HG02678 (cell line): ENCODE data around the gene FOXL3.

Experiments
- ATAC-seq: cut with Tn5 transposase; IDR thresholded peaks from one replicate; pipeline ENCODE4 v1.9.1; 2021; ENCODE audit warnings: mild to moderate bottlenecking, moderate library complexity; ENCODE audit not compliant: unreplicated experiment

Gene FOXL3

DNA sequence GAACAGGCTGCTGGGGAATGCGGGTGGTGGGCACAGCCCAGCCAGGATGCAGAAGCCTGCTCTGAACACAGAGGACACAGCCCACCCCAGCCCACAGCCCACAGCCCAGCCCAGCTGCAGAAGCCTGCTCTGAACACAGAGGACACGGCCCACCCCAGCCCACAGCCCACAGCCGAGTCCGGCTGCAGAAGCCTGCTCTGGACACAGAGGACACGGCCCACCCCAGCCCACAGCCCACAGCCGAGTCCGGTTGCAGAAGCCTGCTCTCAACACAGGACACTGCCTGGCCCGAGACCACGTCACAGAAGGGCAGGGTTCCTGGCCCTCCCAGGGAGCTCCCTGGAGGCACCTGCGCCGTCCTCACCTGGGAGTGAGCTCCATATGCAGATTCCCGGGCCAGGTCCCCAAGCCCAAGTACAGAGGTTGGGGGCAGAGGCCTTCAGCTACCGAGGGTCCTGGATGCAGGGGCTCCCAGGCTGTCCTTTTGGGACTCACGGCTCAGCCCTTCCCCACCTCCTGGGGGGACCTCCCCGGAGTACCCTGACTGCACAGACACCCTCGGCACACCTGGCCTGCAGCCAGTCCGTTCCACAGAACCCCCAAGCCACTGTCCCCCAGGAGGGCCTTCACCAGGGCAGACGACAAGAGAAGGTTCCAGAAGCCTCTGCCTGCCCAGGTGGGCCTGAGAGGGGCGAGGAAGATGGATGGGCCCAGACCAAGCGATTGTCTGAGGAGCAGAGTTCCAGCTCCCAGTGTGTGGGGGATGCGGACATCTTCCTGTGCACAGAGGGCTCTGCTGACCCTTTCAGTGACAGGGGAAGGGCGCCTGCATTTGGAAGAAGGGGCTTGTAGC is 23.7 kb upstream of the FOXL3 start:
- no peak for ATAC-seq

DNA sequence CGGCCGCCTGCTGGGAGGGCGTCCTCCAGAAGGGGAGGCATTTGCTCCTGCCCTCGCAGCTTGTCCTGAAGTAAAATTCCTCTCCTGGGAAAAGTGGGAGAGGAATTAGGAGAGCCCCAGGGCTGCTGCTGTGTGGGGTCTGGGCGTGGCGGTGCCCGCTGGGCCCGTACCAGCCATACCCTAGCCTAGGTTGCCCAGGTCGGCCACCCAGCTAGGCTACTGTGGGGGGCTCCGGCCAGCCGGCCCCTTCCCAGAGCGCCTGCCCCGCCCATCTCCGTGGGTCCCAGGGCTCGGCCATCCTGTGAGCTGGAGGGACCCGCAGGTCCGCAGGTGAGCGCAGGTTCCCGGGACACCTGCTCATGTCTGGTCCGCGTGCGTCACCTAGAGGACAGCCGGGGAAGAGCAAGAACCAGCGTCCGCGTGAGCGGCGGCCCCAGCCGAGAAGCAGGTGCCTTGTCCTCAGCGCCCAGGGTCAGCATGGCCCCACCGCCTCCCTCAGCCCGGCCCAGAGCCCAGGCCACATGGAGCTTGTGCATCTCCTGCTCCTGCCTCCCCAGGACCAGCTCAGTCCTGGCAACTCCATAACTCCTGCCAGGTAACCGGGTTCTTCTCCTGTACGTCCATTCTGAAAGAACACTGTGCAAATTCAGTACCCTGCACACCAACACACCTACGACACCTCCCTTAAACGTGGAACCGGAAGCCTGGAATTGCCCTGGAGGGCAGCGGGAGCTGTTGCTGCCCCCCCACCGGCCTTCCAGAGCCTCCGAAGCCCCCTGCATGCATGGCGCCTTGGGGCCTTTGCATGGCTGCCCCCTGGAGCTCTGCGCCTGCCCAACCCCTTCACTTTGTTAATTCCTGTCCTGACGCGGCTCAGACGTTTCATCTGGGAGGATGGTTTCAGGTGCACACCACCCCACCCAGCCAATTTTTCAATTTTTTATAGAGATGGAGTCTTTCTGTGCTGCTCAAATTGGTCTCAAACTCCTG is 22.8 kb upstream of the FOXL3 start:
- ATAC-seq, result no peak

DNA sequence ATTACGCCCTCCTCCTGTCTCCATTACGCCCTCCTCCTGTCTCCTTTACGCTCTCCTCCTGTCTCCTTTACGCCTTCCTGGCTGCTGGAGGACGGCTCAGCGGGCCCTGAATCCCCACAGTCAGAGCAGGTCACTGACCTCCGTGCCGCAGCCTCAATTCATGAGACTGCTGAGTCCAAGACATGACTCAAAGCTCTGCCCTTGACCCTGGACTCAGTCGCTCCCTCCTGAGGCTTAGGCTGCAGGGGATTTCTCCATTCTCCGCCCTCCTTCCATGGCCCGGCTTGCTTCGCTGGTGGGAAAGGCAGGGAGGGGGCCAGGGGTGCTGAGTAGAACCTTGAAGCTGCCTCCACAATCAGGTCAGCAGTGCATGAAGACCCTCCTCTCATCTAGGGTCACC is 21.0 kb upstream of the FOXL3 start:
- ATAC-seq, result no peak

DNA sequence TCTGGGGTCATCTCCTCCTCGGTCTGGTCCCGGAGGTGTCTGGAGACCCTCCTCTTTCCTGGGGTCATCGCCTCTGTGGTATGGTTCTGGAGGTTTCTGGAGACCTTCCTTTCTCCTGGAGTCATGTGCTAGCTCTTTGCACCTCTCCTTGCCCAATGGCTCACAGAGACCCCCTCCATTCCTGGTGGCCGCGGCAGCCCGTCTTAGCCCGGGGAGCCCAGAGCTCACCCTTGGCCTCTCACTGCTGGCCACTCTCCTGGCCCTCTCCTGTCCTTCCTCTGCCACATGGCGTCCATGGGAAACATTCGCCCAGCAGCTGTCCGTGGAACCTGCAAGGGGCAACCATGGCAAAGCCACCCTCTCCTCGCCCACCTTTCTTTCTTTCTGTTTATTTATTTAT is 20.2 kb upstream of the FOXL3 start:
- ATAC-seq, result no peak

DNA sequence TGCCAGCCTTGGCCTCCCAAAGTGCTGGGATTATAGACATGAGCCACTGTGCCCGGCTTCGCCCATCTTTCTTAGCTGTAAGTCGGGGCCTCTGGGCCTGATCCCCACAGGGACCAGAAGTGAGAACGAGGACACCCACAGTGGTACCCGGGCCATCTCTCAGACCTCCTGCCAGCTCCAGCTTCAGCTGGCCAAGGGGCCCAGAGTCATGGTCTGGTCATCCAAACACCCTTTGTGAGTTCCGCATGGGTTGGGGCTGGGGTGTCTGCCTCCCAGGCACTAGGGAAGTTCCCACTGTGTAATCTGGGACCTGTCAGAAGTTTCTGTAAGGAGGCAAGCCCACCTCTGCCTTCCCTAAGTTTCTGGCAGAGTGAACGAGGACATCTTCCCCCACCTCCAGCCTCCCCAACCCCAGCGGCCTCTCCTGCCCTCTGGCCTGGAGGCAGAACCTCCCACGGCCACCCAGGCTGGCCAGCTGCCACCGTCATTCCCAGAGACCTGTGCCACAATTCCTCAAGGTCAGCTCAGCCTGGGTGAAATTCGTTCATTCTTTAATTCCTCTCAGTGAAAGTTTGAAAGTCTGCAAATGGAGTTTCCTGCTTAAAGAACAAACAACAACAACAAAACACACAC is 19.5 kb upstream of the FOXL3 start:
- no peak for ATAC-seq

DNA sequence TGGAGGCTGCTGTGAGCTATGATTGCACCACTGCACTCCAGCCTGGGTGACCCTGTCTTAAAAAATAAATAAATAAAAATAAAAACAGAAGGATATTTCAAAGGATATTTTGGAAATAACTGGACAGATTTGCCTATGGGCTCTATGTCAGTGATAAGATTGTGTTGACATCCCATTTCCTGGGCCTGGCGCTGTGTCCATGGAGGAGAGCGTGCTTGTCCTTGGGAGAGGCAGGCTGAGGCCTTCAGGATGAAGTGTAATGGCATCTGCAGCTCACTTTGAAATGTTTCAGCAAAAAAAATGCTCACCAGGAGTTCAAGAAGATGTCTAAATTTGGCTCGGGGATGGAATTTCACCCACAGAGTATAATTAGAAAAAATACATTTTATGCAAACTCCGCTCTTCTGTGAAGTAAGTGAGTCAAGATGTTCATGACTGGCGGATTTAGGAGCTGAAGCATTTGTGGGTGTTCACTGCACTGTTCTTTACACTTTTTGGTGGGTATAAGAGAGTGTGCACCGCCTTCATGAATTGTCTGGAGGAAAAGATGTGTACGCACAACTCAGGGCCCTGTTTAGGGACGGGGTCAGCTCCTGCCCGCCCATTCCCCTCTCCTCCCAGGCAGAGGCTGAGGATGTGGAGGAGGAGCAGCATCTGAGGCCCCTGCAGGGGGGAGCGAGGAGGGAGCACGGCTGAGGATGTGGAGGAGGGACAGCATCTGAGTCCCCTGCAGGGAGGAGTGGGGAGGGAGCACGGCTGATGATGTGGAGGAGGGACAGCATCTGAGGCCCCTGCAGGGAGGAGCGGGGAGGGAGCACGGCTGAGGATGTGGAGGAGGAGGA is 18.5 kb upstream of the FOXL3 start:
- ATAC-seq, result no peak

DNA sequence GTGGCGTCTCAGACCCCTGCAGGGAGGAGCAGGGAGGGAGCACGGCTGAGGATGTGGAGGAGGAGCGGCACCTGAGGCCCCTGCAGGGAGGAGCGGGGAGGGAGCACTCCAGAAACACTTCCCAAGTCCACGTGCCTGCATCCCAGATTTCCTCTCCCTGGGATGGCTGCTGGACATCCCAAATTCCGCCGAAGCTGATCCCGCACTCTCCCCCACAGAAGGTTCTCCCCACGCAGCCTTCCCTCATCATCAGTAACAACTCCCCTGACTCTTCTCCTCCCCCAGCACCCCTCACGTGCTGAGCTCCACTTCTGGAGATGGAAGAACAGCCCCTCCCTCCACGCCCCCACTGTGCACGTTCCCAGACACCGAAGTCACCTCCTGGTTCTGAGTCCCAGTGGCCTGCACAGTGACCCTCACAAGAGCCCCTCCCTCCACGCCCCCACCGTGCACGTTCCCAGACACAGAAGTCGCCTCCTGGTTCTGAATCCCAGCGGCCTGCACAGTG is 17.8 kb upstream of the FOXL3 start:
- ATAC-seq, result no peak

DNA sequence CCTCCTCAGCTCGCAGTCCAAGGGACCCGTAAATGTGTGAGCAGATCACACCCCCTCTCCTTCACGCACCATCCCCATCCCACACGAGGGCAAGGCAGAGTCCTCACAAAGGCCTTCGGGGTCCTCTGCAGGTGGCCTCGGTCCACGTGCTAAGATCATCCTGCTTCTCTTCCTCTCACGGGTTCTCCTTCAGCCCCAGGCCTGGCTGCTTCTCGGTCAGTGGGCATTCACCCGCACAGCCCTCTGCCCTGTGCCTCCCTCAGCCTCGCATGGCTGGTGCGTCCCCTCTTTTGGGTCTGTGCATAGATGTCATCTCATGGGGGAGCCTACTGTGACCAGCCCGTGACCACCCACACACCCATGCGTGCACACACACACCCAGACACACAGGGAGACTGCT is 17.3 kb upstream of the FOXL3 start:
- ATAC-seq, result no peak

DNA sequence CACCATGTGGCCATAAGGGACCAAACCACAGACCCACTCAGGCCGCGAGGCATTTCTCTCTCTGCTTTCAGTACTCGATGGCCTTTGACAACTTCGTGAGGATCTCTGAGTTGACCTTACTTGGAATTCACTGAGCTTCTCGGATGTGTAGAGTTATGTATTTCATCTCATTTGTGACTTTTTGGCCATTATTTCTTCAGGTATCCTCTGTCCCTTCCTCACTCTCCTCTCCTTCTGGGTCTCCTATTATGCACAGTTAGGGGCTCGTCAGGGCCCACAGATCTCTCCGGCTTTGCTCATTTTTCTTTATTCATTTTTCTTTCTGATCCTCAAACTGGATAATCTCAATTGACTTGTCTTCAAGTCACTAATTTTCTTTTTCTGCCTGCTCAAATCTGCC is 16.6 kb upstream of the FOXL3 start:
- ATAC-seq, result no peak

DNA sequence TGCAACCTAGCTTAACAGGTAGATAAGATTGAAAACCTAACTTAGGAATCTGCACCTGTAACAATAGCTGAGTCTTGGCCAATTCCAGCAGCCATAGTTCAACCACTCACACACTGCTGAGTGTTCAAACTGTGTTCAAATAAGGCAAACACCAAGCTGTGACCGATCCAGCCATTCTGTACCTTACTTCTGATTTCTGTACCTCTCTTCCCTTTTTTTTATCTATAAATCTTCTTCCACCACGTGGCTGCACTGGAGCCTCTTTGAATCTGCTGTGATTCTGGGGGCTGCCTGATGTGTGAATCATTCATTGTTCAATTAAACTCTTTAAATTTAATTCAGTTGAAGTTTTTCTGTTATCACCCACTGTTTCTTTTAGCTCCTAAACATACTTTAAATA is 15.7 kb upstream of the FOXL3 start:
- no peak for ATAC-seq

DNA sequence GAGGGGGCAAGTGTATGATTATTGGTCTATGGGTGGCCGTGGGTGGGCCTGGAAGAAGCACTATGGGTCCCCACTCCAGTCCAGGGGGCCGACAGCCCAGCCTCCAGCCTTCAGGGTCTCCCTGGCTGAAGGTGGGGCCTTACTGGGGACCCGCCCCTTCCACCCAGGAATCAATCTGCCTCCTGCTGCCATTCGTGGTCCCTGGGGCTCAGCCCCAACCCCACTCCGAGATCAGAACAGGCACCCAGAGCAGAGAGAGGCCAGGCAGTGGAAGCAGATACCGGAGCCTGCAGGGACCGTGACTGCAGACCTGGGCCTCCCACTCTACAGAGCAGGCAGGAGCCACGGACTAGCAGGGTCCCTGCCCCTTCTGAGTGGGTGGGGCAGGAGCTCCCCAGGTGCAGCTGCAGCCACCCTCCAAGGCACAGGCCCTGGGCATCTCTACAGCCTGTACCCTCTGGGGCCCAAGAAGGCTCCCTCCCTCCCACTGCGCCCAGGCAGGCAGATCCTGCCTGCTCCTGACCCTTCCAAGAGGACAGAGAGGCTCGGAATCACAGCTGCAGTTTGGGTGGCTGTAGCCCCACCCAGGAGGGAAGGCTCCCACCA is 13.6 kb upstream of the FOXL3 start:
- ATAC-seq, result no peak

DNA sequence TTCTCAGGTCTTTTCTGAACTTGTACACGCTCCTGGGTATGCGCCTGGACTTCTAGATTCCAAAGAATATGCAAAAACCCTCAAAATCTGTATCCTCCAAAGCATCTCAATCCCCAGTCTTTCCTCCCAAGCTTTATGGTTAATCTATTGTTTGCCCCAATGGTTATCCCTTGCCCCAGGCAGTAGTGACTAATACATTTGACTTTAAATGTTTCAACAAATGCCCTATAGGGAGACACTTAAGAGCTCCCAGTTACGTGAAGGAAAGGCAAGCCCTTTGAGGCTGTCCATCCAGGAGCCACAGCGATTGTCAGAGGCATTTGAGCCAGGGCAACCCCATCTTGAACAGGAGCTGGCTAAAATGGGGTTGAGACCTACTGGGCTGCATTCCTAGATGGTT is 12.7 kb upstream of the FOXL3 start:
- no peak for ATAC-seq

DNA sequence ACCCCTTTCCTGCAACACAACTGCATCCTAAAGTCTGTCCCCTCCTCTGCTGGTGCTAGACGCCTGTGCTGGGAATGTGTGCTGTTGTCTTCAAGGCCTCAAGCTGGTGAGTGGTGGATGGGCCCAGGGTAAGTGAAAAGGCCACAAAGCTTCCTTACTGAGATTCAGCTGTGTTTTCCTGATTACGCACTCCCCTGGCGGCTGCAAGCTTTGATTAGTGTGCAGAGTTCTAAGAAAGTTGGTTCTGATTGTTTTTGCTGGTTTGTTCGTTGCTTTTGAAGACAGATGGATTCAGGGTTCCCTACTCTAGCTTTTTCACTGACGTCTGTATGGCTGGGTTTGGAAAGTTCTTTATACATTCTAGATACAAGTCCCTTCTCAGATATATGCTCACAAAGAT is 11.9 kb upstream of the FOXL3 start:
- ATAC-seq, result no peak

DNA sequence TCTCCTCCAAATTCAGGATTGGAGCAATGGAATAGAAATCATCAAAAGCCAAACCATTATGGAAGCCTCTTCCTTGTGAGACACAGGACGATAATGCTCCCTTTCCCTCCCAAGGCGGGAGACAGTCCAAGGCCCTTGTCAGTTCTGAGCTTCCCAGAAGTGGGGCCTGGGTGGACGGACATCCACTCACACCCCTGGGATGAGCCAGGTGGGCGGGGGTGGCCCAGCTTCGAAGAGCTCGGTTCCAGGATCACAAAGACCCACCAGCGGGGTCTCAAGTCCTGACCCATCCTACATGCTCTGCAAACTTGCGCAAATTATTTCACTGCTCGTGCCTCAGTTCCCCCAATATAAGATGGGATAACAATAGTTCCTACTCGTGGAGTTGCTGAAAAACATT is 10.1 kb upstream of the FOXL3 start:
- no peak for ATAC-seq

DNA sequence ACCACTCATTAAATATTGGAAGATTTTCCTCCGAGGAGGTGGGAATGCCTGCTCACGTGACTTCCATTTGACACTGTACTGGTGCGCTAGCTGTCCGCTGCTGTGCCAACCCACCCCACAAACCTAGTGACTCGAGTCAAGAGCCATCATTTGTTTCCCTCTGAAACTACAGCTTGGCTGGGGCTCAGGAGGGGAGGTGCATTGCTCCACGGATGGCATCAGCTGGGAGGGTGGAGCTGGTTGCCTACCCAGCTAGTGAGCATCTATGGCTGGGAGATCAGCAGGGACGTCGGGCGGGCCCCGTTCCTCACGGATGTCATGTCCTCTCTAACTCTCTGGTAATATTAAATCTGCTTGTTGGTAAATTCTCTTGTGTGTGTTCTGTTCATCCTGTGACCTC is 9.5 kb upstream of the FOXL3 start:
- no peak for ATAC-seq

DNA sequence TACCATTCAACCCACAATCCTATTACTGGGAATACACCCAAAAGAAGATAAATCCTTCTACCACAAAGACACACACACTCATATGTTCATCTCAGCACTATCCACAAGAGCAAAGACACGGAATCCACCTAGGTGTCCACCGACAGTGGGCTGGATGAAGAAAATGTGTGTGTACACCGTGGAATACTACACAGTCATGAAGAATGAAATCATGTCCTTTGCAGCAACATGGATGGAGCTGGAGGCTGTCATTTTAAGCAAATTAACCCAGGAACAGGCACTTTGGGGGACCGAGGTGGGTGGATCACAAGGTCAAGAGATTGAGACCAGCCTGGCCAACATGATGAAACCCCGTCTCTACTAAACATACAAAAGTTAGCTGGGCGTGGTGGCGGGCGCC is 8.3 kb upstream of the FOXL3 start:
- ATAC-seq, result no peak

DNA sequence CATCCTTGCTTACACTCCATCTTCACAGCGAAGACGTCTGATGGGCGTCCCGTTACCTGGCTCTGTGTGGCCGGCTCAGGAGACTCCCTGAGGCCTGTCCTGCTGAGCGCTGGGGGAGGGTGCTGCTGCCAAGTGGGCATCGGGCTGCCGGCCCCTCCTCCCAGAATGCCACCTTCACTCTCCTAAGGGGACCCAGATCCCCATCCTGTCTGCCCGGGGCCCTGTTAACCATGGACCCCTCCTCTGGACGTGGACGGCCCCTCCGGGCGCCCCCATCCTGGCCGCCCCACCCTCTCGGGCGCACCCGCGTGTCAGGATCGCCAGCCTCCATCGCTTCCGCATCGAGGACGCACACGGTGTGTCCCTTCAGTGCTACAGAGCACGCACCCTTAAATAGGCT is 7.3 kb upstream of the FOXL3 start:
- no peak for ATAC-seq

DNA sequence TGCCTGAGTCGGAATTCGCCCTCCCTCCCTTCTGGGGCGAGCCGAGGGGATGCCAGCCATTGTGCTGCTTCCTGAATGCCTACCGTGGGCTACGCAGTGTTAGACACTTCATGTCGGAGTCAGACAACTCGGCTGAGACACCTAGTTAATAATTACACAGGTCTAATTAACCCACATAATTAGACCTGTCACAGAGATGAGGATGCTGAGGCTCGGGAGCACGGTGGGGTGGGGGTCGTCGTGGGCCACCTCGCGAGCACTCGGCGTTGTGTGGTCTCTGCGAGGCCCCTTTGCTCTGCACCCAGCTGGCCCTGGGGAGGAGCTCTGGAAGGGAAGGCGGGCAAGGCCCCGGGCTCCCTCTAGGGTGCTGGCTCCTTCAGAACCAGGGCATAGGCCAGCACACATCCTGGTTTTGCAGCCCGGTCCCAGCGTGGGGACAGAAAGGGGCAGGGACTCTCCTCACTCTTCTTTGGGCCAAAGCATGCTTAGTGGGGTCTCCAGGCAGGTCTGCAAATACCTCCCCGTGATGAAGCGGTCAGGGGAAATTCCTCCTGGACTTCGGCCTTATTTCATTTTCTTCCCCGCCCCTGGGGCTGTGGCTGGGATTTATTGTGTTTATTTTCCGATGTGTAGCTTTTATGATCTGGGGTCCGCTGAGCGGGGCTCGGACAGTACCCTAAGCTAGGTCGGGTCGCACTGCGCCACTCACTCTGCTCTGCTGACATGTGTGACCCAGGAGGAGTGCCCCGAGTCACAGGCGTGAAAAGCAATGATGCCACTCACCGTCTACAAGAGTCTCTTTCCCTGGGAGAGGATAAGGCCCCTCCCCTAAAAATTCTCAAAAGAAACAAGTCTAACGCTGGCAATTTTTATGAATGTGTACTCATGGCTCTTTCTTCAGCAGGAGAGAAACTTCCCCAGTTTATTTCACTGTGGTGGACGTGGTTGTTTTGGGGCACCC is 4.9 kb upstream of the FOXL3 start:
- ATAC-seq, result no peak

DNA sequence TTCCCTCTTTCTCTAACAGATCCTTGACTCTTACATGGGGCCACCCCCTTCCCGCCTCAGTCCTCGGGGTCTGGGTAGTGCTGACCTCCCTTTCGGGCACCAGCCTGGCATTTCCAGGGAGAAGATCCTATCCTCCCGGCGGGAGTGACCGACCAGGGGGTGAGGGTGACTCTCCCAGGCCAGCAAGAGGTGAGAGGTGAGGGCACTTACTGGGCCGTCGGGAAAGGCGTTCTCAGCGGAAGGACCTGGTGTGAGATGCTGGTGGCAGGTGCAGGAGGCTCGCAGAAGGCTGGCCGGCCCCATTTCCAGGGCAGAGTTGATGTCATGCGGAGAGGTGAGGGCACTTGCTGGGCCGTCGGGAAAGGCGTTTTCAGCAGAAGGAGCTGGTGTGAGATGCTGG is 4.2 kb upstream of the FOXL3 start:
- ATAC-seq, result no peak
